Activated T-cell treated with anti-CD3 and anti-CD28 coated beads, Interleukin-2, amount 50 U/mL, for 72 hours (primary cell): ENCODE data around the gene CEP131. TPM values are rescaled to one million over a fixed set of nuclear protein-coding genes. Genes with fewer than 3 reads are reported as not detected.

Experiments
- ATAC-seq, 2 donors: fragments of 150-1000 bp; cut with Tn5 transposase; replicated peaks in 1 of 2; 2 replicates each; pipeline ENCODE4 v1.10.0; 2021; ENCODE audit warnings: moderate library complexity in 2 of 2, mild to moderate bottlenecking in 1 of 2
- DNase-seq, 2 donors: peaks; one replicate each; pipeline ENCODE4 v3.0.0; 2021 to 2022; ENCODE audit warnings: mixed read lengths in 1 of 2
- H3K27ac Mint-ChIP-seq: one replicate; pipeline ENCODE4 v1.8.0; 2022; ENCODE audit warnings: mild to moderate bottlenecking, moderate library complexity, mixed read lengths
- H3K27me3 Mint-ChIP-seq: one replicate; pipeline ENCODE4 v1.8.0; 2022; ENCODE audit warnings: low read depth, mixed read lengths
- H3K36me3 Mint-ChIP-seq, 2 donors: one replicate each; pipeline ENCODE4 v1.8.0; 2022; ENCODE audit warnings: mixed read lengths in 2 of 2, mild to moderate bottlenecking in 1 of 2; ENCODE audit not compliant: insufficient read depth in 2 of 2
- H3K4me1 Mint-ChIP-seq: one replicate; pipeline ENCODE4 v1.8.0; 2022; ENCODE audit warnings: low read depth, mixed read lengths
- H3K4me3 Mint-ChIP-seq, 2 donors: one replicate each; pipeline ENCODE4 v1.8.0; 2022; ENCODE audit warnings: mild to moderate bottlenecking in 2 of 2, mixed read lengths in 2 of 2, moderate library complexity in 2 of 2
- H3K9me3 Mint-ChIP-seq, 2 donors: one replicate each; pipeline ENCODE4 v1.8.0; 2022; ENCODE audit warnings: mixed read lengths in 2 of 2
- total RNA-seq, 2 donors: library from RNA; stranded (reverse); gene quantifications; one replicate each; pipeline ENCODE4 v1.2.3, GENCODE V29; 2022

CEP131 gene
- total RNA-seq, 2 donors from 2014 or later, result 8.1 to 11.4 TPM

GRCh38 chr17:81258292-81258691 is 35.5 kb upstream of the CEP131 start:
- no peak overlapping the region for H3K27ac Mint-ChIP-seq
- ATAC-seq (no peak), DNase-seq (no peak)
- no peaks in the 10 kb centered on the region for H3K27me3 Mint-ChIP-seq
- peaks cover 5% of the 10 kb centered on the region for H3K4me1 Mint-ChIP-seq
- no peak overlapping the region for H3K4me3 Mint-ChIP-seq
- no peaks in the 10 kb centered on the region for H3K9me3 Mint-ChIP-seq
- H3K36me3 Mint-ChIP-seq, result peaks cover under 1 to 5% of the 10 kb centered on the region in 2 donors

- Mint-ChIP-seq H3K27me3 (no peaks in the 10 kb centered on the region), H3K36me3 (peaks cover 2 to 6% of the 10 kb centered on the region in 2 donors), H3K27ac (no peak overlapping the region), H3K4me3 (no peak overlapping the region), H3K4me1 (peaks cover 8% of the 10 kb centered on the region), H3K9me3 (no peaks in the 10 kb centered on the region)
- ATAC-seq (no peak), DNase-seq (no peak)
Measured at GRCh38 chr17:81257533-81257932, 34.8 kb upstream of the CEP131 start.

- H3K27me3 Mint-ChIP-seq, result no peaks in the 10 kb centered on the region
- ATAC-seq (no peak), DNase-seq (no peak)
- H3K36me3 Mint-ChIP-seq, result peaks cover 5 to 6% of the 10 kb centered on the region in 2 donors
- H3K9me3 Mint-ChIP-seq, result no peaks in the 10 kb centered on the region
- no peak overlapping the region for H3K4me3 Mint-ChIP-seq
- peaks cover 8% of the 10 kb centered on the region for H3K4me1 Mint-ChIP-seq
- no peak overlapping the region for H3K27ac Mint-ChIP-seq
Measured at GRCh38 chr17:81256616-81257015, 33.9 kb upstream of the CEP131 start.

- Mint-ChIP-seq H3K4me3 (no peak overlapping the region), H3K4me1 (peaks cover 8% of the 10 kb centered on the region), H3K36me3 (peaks cover 5 to 6% of the 10 kb centered on the region in 2 donors), H3K27ac (no peak overlapping the region), H3K9me3 (no peaks in the 10 kb centered on the region), H3K27me3 (no peaks in the 10 kb centered on the region)
- no peak for ATAC-seq
- DNase-seq, result no peak
Measured at GRCh38 chr17:81254955-81255717, 32.4 kb upstream of the CEP131 start.

GRCh38 chr17:81253358-81254131 is 30.8 kb upstream of the CEP131 start:
- no peak overlapping the region for H3K4me3 Mint-ChIP-seq
- ATAC-seq, result peak; percentile 59 to 66
- no peaks in the 10 kb centered on the region for H3K9me3 Mint-ChIP-seq
- H3K36me3 Mint-ChIP-seq, result peaks cover 5 to 6% of the 10 kb centered on the region in 2 donors
- peaks cover 8% of the 10 kb centered on the region for H3K4me1 Mint-ChIP-seq
- H3K27ac Mint-ChIP-seq, result no peak overlapping the region
- DNase-seq, result peak; percentile 54 to 65
- H3K27me3 Mint-ChIP-seq, result no peaks in the 10 kb centered on the region

GRCh38 chr17:81252987-81253329 is 30.2 kb upstream of the CEP131 start:
- DNase-seq (no peak), ATAC-seq (peak in 1 of 2 donors; percentile 9)
- Mint-ChIP-seq H3K9me3 (no peaks in the 10 kb centered on the region), H3K4me1 (peaks cover 8% of the 10 kb centered on the region), H3K4me3 (no peak overlapping the region), H3K36me3 (peaks cover 5 to 6% of the 10 kb centered on the region in 2 donors), H3K27me3 (no peaks in the 10 kb centered on the region), H3K27ac (no peak overlapping the region)

- H3K9me3 Mint-ChIP-seq, result no peaks in the 10 kb centered on the region
- no peaks in the 10 kb centered on the region for H3K27me3 Mint-ChIP-seq
- no peak overlapping the region for H3K4me3 Mint-ChIP-seq
- H3K36me3 Mint-ChIP-seq, result peaks cover 5 to 6% of the 10 kb centered on the region in 2 donors
- ATAC-seq (no peak), DNase-seq (no peak)
- H3K27ac Mint-ChIP-seq, result peak overlapping the region; percentile 55
- peaks cover 8% of the 10 kb centered on the region for H3K4me1 Mint-ChIP-seq
Measured at GRCh38 chr17:81252326-81252986, 29.7 kb upstream of the CEP131 start.

GRCh38 chr17:81251709-81252301 is 29.0 kb upstream of the CEP131 start:
- Mint-ChIP-seq H3K27me3 (no peaks in the 10 kb centered on the region), H3K4me1 (peaks cover 8% of the 10 kb centered on the region), H3K9me3 (no peaks in the 10 kb centered on the region), H3K36me3 (peaks cover 5 to 6% of the 10 kb centered on the region in 2 donors), H3K27ac (no peak overlapping the region), H3K4me3 (no peak overlapping the region)
- no peak for DNase-seq
- peak in 1 of 2 donors; percentile 23 for ATAC-seq

- Mint-ChIP-seq H3K4me3 (no peak overlapping the region), H3K9me3 (no peaks in the 10 kb centered on the region)
Measured at GRCh38 chr17:81251094-81251708, 28.4 kb upstream of the CEP131 start.

GRCh38 chr17:81250286-81251093 is 27.7 kb upstream of the CEP131 start:
- DNase-seq (no peak), ATAC-seq (no peak)
- Mint-ChIP-seq H3K36me3 (peaks cover 5 to 6% of the 10 kb centered on the region in 2 donors), H3K27me3 (no peaks in the 10 kb centered on the region), H3K4me3 (no peak overlapping the region), H3K9me3 (no peaks in the 10 kb centered on the region), H3K27ac (no peak overlapping the region), H3K4me1 (peaks cover 8% of the 10 kb centered on the region)

More at GRCh38 chr17:81251094-81251708, 28.4 kb upstream of the CEP131 start:
- H3K36me3 Mint-ChIP-seq, result peaks cover 5 to 6% of the 10 kb centered on the region in 2 donors
- peaks cover 8% of the 10 kb centered on the region for H3K4me1 Mint-ChIP-seq
- H3K27ac Mint-ChIP-seq, result no peak overlapping the region
- ATAC-seq (no peak), DNase-seq (no peak)
- H3K27me3 Mint-ChIP-seq, result no peaks in the 10 kb centered on the region

GRCh38 chr17:81249223-81250040 is 26.7 kb upstream of the CEP131 start:
- ATAC-seq (peak in 1 of 2 donors; percentile 4), DNase-seq (no peak)
- Mint-ChIP-seq H3K9me3 (no peaks in the 10 kb centered on the region), H3K27me3 (no peaks in the 10 kb centered on the region), H3K36me3 (peaks cover 6 to 7% of the 10 kb centered on the region in 2 donors), H3K27ac (no peak overlapping the region), H3K4me1 (peaks cover 15% of the 10 kb centered on the region), H3K4me3 (no peak overlapping the region)
